HepG2 (cell line): ENCODE results near the gene MRPS14. TPM values are rescaled to one million over a fixed set of nuclear protein-coding genes. Genes with fewer than 3 reads are reported as not detected.

Source experiments
- ASH2L ChIP-seq: fragments of 300-600, 200-600 bp; sonication (generic); IDR thresholded peaks from 2 replicates; pipeline ENCODE4 v1.7.0; 2017; ENCODE audit warnings: low read depth, mild to moderate bottlenecking, moderate library complexity, mixed read lengths, low read length; ENCODE audit not compliant: insufficient read length
- BATF2 ChIP-seq: sonication (generic); formaldehyde crosslinking; IDR thresholded peaks from 2 replicates; pipeline ENCODE4 v1.8.0; 2022; ENCODE audit warnings: mild to moderate bottlenecking, missing genetic modification reagents, moderate library complexity
- BORCS8-MEF2B ChIP-seq: sonication (generic); formaldehyde crosslinking; IDR thresholded peaks from 2 replicates; pipeline ENCODE4 v1.8.0; 2022; ENCODE audit warnings: mild to moderate bottlenecking, missing genetic modification reagents
- CREB1 ChIP-seq, 2 experiments: fragments of 450-650 bp in 1 of 2; IDR thresholded peaks; 2 replicates each; pipeline ENCODE4 v1.6.1; 2016 to 2017; ENCODE audit warnings: control low read depth in 1 of 2, mild to moderate bottlenecking in 1 of 2, missing compliant biosample characterization in 1 of 2, missing genetic modification characterization in 1 of 2
- JUNB ChIP-seq: sonication (generic); formaldehyde crosslinking; IDR thresholded peaks from 2 replicates; pipeline ENCODE4 v1.8.0; 2022; ENCODE audit warnings: missing genetic modification reagents, mild to moderate bottlenecking, borderline replicate concordance
- KDM1A ChIP-seq: IDR thresholded peaks from 2 replicates; pipeline ENCODE4 v1.6.1; 2016; ENCODE audit warnings: missing compliant biosample characterization
- NFYB ChIP-seq: sonication (generic); formaldehyde crosslinking; IDR thresholded peaks from 2 replicates; pipeline ENCODE4 v1.4.0; 2020; ENCODE audit warnings: missing genetic modification reagents
- PRDM15 ChIP-seq: sonication (generic); formaldehyde crosslinking; IDR thresholded peaks from 2 replicates; pipeline ENCODE4 v1.4.0; 2020; ENCODE audit warnings: missing genetic modification reagents
- ZBTB38 ChIP-seq: sonication (generic); formaldehyde crosslinking; IDR thresholded peaks from 2 replicates; pipeline ENCODE4 v1.5.1; 2020; ENCODE audit warnings: mild to moderate bottlenecking, missing genetic modification reagents
- ZFP90 ChIP-seq: sonication (generic); formaldehyde crosslinking; IDR thresholded peaks from 2 replicates; pipeline ENCODE4 v1.8.0; 2022; ENCODE audit warnings: missing genetic modification reagents, mild to moderate bottlenecking, inconsistent platforms, borderline replicate concordance
- ZNF275 ChIP-seq: sonication (generic); formaldehyde crosslinking; IDR thresholded peaks from 2 replicates; pipeline ENCODE4 v1.8.0; 2022; ENCODE audit warnings: missing genetic modification reagents, mild to moderate bottlenecking, inconsistent platforms, borderline replicate concordance
- ZNF280B ChIP-seq: sonication (generic); formaldehyde crosslinking; IDR thresholded peaks from 2 replicates; pipeline ENCODE4 v1.5.0; 2020; ENCODE audit warnings: missing genetic modification reagents, mild to moderate bottlenecking, borderline replicate concordance
- ZNF773 ChIP-seq: sonication (generic); formaldehyde crosslinking; IDR thresholded peaks from 2 replicates; pipeline ENCODE4 v1.4.0; 2020; ENCODE audit warnings: missing genetic modification reagents, borderline replicate concordance
- ZNF879 ChIP-seq: sonication (generic); formaldehyde crosslinking; IDR thresholded peaks from 2 replicates; pipeline ENCODE4 v1.8.1; 2023; ENCODE audit warnings: missing genetic modification reagents
- polyA plus RNA-seq, 8 experiments: library from polyadenylated mRNA; depleted of rRNA in 3 of 8; stranded (reverse) in 7 of 8; unstranded in 1 of 8; fragments of >200 nt; fragmentation: Illumina TruSeq in 4 of 8; extraction: Trizol in 4 of 8; gene quantifications; 2 replicates each; pipeline versions ENCODE4 v1.2.1 to v1.2.3, GENCODE V29; 2011 to 2016; ENCODE audit warnings: low read depth in 4 of 8, missing spikeins in 1 of 8, mixed read lengths in 1 of 8; ENCODE audit not compliant: insufficient read depth in 1 of 8
- total RNA-seq, 5 experiments: library from RNA; depleted of rRNA; stranded (reverse); fragments of >200 nt; fragmentation: Illumina TruSeq; extraction: Trizol; gene quantifications; 2 replicates each; pipeline ENCODE4 v1.2.3, GENCODE V29; 2016; ENCODE audit warnings: low read depth in 1 of 5
- TF ChIP-seq, protein P1 (sequence below): sonication (generic); formaldehyde crosslinking; IDR thresholded peaks from 2 replicates; pipeline ENCODE4 v1.8.1; 2023; ENCODE audit warnings: mild to moderate bottlenecking, inconsistent platforms, moderate library complexity, missing genetic modification reagents, borderline replicate concordance
- TF ChIP-seq, protein P2 (sequence below): sonication (generic); formaldehyde crosslinking; IDR thresholded peaks from 2 replicates; pipeline ENCODE4 v1.9.0; 2022; ENCODE audit warnings: low read depth, missing genetic modification reagents

The MRPS14 gene
- total and polyA plus RNA-seq, 2 of the 13 experiments (the other 11 are each of a cell fraction or from before 2014, with no cell fraction given), result 36.6 to 43.2 TPM

DNA sequence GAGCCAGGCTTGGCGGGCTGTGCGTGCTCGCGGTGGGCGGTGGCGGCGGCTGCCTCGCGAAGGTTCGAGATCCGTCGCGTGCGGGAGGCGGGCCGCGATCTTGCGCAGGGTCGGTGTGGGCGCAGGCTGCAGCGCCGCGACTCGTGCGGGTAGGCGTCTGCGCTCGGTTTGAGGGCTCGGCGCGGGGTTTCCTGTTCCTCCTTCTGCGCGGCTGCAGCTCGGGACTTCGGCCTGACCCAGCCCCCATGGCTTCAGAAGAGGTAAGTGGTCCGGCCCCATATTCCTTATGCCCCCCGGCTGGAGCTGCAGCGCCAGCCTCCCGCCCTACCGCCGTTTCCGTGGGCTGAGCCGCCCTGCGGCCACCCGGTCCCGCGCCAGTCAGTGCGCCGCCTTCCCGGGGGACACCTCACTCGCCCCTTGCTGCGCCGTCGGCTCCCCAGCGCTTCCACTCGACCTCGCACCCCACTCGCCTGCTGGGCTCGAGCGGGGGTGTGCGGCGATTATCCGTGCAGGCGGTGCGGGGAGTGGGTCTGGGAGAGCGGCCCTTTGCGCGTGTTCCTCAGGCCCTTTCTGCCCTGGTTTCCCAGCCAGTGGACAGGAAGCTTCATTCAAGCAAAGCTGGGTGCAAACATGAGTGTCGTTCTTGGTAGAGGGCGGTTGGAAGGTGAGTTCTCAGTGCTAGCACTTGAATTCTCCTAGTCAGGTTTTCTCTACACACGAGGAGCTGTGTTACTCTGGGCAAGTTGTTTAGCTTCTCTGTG lies 23.1 kb downstream of the MRPS14 start, which contains the start of gene CACYBP (continued):
- peak; percentile 95; the same call in 1 of the 2 replicates for TF ChIP-seq ZFP90 (CRISPR knock-in tag)
- 0 out of 2 replicates have a peak, but pooled peaks have one; percentile 64 for TF ChIP-seq JUNB
- TF ChIP-seq ASH2L, result peak; percentile 58
- TF ChIP-seq PRDM15 (CRISPR knock-in tag), result peak; percentile 26; the same call in 1 of the 2 replicates
- TF ChIP-seq, protein P1, sequence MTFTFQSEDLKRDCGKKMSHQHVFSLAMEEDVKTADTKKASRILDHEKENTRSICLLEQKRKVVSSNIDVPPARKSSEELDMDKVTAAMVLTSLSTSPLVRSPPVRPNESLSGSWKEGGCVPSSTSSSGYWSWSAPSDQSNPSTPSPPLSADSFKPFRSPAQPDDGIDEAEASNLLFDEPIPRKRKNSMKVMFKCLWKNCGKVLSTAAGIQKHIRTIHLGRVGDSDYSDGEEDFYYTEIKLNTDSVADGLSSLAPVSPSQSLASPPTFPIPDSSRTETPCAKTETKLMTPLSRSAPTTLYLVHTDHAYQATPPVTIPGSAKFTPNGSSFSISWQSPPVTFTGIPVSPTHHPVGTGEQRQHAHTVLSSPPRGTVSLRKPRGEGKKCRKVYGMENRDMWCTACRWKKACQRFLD (CRISPR knock-in tag), result peak; percentile 95
- TF ChIP-seq NFYB (CRISPR knock-in tag), result peak; percentile 8; the same call in 1 of the 2 replicates
- TF ChIP-seq ZNF280B (CRISPR knock-in tag), result peak; percentile 96
- TF ChIP-seq CREB1 (IDR thresholded peaks at IDR 0.05), result no peak
- TF ChIP-seq CREB1 (CRISPR knock-in tag; IDR thresholded peaks at IDR 0.05), result no peak
- TF ChIP-seq BATF2 (CRISPR knock-in tag), result peak; percentile 97
- TF ChIP-seq ZNF879, result peak; percentile 96
- TF ChIP-seq, protein P2, sequence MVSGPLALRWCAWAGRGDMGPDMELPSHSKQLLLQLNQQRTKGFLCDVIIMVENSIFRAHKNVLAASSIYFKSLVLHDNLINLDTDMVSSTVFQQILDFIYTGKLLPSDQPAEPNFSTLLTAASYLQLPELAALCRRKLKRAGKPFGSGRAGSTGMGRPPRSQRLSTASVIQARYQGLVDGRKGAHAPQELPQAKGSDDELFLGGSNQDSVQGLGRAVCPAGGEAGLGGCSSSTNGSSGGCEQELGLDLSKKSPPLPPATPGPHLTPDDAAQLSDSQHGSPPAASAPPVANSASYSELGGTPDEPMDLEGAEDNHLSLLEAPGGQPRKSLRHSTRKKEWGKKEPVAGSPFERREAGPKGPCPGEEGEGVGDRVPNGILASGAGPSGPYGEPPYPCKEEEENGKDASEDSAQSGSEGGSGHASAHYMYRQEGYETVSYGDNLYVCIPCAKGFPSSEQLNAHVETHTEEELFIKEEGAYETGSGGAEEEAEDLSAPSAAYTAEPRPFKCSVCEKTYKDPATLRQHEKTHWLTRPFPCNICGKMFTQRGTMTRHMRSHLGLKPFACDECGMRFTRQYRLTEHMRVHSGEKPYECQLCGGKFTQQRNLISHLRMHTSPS (CRISPR knock-in tag), result peak; percentile 28; the same call in 1 of the 2 replicates
- peak; percentile 76 for TF ChIP-seq ZBTB38
- peak; percentile 97 for TF ChIP-seq BORCS8-MEF2B (CRISPR knock-in tag)
- TF ChIP-seq KDM1A (CRISPR knock-in tag), result peak; percentile 4; the same call in 1 of the 2 replicates
- TF ChIP-seq ZNF773 (CRISPR knock-in tag), result peak; percentile 86
- TF ChIP-seq ZNF275 (CRISPR knock-in tag), result no peak
